SU-DHL-6 (cell line): ENCODE measurements around the gene TPO.

ENCODE experiments used
- EZH2phosphoT487 ChIP-seq: fragments of 200-600 bp; sonication (generic), shearing (Covaris generic); conservative IDR thresholded peaks from 2 replicates; pipeline ENCODE4 v1.6.1; 2018; ENCODE audit warnings: mild to moderate bottlenecking, antibody characterized with exemption, low read length, moderate library complexity, mixed read lengths
- TF ChIP-seq, protein P1 (sequence below): fragments of 200-600 bp; sonication (generic); IDR thresholded peaks from one replicate; pipeline ENCODE4 v1.5.1; 2017; ENCODE audit warnings: antibody characterized with exemption, mild to moderate bottlenecking, low read length, moderate library complexity; ENCODE audit not compliant: insufficient read depth, poor library complexity, severe bottlenecking

GRCh38 chr2:1572638-1573037, 159.4 kb downstream of the TPO start:
- TF ChIP-seq, protein P1, sequence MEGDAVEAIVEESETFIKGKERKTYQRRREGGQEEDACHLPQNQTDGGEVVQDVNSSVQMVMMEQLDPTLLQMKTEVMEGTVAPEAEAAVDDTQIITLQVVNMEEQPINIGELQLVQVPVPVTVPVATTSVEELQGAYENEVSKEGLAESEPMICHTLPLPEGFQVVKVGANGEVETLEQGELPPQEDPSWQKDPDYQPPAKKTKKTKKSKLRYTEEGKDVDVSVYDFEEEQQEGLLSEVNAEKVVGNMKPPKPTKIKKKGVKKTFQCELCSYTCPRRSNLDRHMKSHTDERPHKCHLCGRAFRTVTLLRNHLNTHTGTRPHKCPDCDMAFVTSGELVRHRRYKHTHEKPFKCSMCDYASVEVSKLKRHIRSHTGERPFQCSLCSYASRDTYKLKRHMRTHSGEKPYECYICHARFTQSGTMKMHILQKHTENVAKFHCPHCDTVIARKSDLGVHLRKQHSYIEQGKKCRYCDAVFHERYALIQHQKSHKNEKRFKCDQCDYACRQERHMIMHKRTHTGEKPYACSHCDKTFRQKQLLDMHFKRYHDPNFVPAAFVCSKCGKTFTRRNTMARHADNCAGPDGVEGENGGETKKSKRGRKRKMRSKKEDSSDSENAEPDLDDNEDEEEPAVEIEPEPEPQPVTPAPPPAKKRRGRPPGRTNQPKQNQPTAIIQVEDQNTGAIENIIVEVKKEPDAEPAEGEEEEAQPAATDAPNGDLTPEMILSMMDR: no peak
- no peak for TF ChIP-seq EZH2phosphoT487
